Globus pallidus (tissue), 1 donor: Measurements from ENCODE around the gene ZFR2.
A peak's percentile ranks its signal among the peaks of the same experiment; 100 is the strongest.
"Not testable (repeated sequence)": the region's sequence is repeated elsewhere in the genome, so short reads cannot be mapped to it uniquely, and the experiment has no call there.

ENCODE experiments used
- DNase-seq: peaks from one replicate; pipeline ENCODE4 v3.0.0-alpha.2; 2015; ENCODE audit warnings: low spot score

Gene ZFR2

DNA sequence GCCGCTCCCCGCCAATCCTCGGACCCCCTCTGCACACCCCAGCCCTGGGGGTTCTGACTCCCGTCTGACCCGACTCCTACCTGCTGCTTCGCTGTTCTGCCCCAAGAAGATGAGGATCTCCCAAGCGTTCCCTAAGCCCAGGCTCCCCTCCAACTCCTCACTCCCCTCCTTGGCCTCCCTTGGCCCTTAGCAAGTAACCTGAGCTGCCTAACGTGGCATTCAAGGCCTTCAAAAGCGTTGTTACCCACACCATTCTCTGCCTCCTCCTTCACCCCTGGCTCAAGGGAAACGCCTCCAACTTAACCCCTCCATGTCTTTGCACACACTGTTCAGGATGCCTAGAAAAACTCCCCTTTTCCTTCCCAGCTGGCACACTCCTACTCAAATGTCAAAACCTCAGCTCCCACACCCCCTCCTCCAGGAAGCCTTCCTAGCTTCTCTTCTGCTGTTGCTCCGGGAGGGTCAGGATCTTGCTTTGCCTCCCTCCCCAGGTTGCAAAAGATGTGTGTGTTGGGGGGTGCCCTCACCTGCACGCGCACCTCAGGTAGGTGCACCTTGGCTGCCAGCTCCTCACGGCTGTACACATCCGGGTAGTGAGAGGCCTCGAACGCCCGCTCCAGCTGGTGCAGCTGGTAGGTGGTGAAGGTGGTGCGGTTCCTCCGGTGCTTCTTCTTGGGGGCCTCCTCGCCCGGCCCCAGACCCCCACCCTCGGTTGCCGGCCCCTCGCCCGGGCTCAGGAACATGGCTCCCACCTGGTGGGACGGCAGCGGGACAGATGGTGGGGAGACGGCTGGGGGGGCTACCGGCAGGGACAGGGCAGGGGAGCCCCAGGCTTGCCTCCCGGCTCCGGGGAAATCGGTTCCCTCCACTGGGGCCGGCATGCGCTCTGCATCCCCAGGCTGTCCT, 97.6 kb downstream of the ZFR2 start:
- DNase-seq: no peak

DNA sequence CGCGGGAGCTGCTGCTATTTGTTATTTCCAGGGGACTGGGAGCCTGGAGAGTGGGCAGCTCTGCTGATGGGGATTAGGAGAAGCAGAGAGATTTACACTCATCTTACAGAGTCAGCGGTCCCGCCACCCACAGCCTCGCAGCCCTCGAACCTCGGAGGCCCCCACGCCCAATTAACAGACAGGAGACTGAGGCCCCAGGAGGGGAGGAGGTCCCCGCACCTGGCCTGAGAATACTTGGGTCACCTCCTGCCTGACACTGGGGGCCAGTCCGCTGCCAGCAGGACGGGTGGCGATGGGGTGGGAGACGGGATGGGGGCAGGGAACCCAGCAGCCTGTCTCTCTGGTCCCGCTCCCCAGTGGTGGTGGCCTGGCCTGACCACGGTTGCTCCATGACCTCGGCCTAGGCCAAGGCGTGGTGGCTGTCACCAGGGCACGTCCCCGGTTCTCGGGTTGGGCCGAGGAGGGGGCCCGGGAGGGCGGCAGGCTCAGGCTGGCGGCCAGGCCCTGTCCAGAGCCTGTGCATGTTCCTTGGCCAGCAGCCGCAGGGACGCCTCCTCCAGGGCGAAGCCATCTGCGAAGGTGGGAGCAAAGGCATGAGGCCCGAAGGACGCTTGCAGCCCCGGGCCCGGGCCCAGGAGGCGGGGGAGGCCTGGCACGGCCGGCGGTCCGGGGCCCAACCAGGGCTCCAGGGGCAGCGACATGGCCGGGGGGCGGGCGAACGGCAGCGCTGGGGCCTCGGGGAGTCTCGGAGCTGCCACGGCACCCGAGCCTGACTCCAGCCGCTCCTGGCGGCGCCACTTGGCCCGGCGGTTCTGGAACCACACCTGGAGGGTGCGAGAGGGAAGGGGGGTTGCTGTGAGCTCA, 98.5 kb downstream of the ZFR2 start:
- DNase-seq: no peak

DNA sequence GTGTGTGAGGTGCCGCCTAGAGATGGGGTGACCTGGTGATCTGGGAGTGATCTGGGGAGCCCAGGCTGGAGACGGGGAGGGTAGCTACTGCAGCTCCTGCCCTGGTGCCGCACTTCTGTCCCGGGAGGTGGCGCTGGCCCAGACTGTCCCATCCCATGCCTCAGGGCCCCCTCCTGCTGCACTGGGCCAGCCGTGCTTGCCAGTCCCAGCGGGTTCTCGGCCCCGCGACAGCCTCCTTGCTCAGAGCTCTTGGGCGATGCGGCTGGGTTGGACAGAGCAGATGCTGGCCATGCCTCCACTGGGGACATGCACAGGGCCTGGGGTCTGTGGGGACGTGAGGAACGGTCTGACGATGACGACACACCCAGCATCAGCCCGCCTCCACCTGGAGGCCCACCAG, 99.3 kb downstream of the ZFR2 start:
- DNase-seq: no peak

DNA sequence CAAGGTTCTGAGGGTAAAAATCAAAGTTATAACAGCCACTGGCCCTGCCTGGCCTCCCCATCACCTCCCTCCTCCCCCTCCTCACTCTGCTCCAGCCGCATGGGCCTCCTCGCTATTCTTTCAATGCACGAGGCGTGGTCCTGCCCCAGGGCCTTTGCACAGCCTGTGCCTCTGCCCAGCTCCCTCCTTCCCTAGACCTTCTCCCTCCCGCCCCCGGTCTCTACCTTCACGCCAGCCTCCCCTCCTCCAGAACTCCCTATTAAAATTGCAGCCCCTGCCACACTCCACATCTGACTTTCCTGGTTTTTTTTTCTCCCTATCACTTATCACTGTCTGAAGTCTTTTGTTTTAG, 100.1 kb downstream of the ZFR2 start:
- DNase-seq: no peak

DNA sequence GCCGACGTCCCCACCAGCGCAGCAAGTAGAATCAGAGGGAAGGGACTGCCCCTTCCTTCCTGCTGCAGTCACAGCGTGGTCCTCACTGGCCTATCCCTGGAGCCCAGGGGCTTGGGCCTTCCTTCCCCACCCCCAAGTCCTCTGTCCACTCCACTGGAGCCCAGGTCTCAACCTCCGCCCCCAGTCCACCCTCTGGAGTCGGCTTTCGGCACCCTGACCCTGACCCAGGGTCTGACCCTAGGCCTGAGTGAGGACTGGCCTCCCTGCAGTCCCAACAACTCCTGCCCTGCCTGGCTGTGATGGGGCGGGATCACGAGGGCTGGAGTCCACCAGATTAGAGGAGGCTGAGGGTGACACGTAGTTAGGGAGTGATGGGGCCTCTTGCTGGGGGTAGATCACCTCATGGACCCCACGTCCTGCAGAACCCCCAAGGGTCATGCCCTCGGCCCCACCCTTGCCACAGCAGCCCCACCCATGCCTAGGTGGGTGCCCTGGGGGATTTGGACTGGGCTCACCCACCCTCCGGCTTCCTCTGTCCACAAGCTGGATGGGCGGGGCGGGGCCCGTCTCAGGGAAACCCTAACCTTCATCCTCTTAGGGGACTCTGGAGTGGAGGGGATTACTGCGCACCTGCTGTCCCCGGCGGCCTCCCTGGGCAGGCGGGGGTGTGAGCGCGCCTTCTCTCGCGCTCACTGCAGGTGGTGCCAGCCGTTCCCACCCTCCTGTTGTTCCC, 100.7 kb downstream of the ZFR2 start:
- no peak for DNase-seq

DNA sequence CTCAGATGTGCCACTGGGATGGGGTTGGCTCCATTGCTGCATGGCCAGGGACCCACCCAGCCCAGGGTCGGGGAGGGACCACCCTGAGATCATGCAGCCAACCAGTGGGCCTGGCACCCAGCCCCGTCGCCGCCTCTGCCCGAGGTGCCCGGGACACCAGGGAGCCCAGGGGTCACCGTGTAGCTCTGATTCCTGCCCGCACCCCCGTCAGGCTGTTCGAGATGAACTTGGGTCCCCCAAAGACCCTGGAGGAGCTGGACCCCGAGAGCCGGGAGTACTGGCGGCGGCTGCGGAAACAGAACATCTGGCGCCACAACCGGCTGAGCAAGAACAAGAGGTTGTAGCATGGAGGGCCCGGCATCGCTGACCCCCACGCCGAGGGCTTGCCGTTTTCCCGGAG, 101.8 kb downstream of the ZFR2 start:
- no peak for DNase-seq

DNA sequence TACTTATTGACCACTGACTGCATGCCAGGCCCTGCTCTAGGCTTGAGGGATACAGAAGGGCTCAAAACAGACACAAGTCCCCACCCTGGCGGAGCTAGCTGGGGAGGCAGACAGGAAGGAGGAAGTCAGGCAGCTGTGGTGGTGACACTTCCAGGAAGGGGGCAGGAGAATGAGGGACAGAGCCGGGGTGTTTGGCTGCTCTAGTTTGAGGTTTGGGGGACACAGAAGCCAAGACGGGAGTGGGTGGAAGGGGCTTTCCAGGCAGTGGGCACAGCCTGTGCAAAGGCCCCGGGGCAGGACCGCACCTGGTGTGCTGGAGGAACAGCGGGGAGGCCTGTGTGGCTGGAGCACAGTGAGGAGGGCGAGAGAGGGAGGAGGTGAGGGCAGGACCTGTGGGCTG, 102.3 kb downstream of the ZFR2 start:
- no peak for DNase-seq

DNA sequence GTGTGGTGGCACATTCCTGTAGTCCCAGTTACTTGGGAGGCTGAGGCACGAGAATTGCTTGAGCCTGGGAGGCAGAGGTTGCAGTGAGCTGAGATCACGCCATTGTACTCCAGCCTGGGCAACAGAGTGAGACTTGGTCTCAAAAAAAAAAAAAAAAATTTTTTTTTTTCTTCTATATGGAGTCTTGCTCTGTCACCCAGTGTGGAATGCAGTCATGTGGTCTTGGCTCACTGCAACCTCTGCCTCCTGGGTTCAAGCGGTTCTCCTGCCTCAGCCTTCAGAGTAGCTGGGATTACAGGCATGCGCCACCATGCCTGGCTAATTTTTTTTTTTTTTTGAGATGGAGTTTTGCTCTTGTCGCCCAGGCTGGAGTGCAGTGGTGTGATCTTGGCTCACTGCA, 103.1 kb downstream of the ZFR2 start:
- DNase-seq: not testable (repeated sequence)

DNA sequence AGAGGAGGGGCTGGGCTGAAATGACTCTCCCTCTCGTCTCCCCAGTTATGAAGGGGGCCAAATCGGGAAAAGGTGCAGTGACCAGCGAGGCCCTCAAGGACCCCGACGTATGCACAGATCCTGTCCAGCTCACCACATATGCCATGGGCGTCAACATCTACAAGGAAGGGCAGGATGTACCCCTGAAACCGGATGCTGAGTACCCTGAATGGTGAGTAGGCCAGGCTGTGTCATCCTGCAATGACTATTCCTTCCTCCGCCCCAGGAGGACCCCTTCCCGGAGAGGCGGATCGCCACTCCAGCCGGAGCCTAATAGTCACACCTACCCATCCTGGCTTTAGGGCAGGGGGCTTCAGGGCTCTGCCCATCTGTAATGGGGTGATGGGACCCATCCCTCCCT, 103.7 kb downstream of the ZFR2 start:
- DNase-seq: no peak

DNA sequence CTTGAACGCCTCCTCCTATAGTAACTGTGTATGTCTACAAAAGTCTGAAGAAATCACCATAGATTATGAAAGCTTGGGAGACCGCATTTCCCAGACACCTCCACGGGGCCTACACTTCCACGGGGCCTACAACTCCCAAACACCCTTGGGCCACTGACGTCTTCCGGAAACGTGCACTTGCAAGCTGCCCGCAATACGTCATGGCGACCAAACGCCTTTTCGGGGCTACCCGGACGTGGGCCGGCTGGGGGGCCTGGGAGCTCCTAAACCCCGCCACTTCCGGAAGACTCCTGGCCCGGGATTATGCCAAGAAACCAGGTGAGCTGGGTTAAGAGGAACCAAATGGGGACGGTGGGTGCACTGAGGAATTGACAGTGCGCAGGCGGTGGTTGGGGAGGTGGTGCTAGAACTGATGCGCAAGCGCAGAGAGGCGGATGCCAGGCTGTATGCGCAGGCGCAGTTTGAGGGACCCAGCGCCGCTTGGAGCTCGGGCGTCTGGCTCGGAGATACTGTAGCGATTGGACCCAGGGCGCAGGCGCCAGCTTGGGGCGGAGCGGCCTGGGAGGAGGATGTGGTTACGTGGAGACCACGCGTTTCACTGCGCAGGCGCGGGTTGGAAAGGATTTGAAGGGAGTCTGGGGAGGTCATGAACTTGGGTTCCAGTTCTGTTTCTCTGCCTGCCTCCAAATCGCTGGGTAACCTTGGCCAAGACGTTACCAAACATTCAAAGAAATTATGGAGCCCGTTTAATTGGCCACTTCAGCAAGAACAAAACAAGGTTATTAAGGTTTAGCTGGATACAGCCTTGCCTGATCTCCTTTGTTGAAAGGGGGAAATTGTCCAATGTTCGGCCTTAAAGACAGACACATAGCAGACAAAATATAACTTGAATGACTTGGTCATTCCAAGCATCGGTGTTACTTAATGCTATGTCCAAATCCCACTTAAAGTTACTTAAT, 106.1 kb downstream of the ZFR2 start, which contains the start of gene MRPL54:
Gene MRPL54 (plus strand): TSS at position 182 of the 959 bp plus-strand sequence. CDS start 19 bp downstream, at position 201.
- DNase-seq: peak; percentile 99

DNA sequence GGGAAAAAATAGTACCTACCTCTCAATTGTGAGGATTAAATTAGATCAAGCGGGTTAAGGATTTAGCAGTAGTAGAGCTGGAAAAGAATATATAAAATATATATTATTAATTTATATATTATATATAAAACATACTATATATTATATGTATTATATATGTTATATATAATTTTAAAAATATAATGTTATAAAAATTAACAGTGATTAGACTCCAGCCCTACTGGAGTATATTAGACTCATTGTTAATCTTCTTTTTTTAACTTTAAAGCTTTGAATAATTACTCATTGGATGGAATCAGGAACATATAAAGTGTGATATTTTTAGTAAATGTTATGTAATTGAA, 106.7 kb downstream of the ZFR2 start:
- no peak for DNase-seq

DNA sequence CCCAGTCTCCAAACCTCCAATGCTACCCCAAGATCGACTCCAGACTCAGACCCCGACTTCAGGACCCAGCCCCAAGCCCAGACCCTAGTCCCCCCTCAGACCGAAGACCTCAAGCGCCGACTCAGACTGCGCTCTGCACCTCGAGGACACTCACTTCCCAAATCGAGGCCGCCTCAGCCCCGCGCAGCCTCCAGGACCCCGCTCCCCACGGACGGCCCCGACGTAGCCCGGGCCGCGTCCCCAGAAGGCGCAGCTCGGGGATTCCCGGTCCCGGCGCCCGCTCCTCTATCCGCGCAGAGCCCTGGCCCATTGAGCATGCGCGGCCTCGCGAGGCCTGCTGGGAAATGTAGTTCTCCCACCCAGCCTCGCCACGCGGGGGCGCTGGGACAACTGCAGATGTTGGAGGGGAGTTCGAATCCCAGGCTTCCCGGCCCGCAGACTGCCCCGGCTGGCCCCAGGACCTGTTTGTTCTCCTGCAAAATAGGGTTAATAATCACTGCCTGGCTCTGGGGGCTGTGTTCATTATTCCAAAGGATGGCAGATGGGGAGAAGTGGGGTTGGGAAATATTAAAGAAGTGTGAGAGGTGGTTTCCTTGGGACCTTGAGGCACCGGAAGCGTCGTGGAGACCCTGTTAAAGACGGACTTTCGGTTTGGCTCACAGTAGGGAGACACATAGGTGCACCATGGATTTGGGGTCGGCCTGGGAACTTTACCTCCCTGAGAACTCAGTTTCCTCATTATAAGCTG, 107.3 kb downstream of the ZFR2 start, which contains the start of gene APBA3:
Gene APBA3 (minus strand): TSS at position 311 of the 748 bp plus-strand sequence. CDS start 1,428 bp downstream, outside the sequence.
- DNase-seq: peak; percentile 84

DNA sequence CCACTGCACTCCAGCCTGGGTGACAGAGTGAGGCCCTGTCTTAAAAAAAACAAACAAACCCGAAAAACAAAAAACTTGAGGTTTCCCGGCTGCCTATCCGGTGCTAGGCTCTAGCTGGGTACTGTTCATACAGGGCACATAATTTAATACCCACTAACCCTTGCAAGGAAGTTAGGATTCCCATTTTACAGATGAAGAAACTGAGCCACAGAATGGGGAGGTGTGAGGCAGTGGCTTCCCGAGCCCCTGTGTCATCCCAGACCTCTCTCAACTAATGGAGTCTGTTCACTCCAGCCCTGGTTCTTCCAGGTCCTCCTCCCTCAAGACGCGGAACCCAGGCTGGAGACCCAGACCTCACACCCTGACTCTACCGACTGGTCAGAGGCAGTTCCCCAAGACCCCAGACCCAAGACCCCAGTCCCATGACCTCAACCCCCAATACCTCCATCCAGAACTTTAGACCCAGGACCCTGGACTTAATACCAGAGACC, 107.9 kb downstream of the ZFR2 start:
- no peak for DNase-seq

DNA sequence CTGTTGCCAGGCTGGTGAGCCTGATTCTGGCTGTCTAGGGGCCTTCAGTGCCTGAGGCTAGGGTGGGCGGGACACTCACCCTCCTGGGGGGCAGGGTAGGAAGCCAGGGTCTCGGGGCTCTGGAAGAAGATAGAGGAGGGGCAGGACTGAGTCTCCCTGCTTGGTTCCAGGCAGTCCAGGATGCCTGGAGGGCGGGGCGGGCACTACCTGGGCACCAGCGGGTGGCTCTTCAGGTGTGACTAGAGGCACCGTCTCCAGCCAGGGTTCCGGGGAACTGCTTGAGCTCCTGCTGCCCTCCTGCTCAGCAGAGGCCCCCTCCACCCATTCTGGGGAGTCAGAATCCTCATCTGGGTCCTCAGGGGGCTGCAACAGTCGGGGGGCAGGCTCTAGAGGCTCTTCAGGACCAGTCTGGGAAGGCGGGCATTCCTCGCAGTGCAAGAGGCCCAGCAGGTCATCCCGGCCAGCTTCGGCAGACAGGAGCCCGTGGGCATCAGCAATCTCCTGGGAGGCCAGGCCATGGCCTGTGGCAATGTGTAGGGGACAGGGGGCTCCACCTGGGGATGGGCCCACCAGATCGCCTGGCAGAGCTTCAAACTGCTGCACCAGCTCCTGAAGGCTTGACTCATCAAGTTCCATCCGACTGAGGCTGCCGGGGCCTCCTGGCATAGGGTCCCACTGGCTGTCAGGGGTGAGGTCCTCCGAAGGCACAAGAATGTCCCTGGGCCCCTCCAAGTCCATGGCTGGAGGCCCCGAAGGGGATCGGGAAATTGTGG, 109.2 kb downstream of the ZFR2 start:
- no peak for DNase-seq

DNA sequence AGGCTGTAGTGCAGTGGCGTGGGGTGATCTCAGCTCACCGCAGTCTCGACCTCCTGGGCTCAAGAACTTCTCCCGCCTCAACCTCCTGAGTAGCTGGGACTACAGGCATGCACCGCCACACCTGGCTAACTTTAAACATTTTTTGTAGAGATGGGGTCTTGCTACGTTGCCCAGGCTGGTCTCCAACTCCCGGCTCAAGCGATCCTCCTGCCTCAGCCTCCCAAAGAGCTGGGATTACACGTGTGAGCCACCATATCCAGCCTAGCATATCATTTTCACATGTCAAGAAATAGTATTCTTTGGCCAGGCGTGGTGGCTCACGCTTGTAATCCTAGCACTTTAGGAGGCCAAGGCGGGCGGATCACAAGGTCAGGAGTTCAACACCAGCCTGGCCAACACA, 110.5 kb downstream of the ZFR2 start:
- not testable (repeated sequence) for DNase-seq

DNA sequence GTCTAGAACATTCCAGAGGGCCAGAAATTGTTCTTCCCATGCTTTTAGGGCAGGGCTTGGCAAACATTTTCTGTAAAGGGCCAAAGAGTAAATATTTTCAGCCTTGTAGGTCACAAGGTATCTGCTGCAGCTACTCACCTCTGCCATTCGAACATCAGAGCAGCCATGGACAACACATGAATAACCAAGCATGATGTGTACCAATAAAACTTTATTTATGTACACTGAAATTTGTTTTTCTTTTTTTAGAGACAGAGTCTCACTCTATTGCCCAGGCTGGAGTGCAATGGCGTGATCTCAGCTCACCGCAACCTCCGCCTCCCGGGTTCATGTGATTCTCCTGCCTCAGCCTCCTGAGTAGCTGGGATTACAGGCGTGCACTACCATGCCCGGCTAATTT, 111.1 kb downstream of the ZFR2 start:
- DNase-seq: not testable (repeated sequence)
